ENCODE measurements around the gene AHCYL1. TPM values are rescaled to one million over a fixed set of nuclear protein-coding genes. Genes with fewer than 3 reads are reported as not detected.

Gene AHCYL1
- total and polyA plus RNA-seq, 2 donors (not counting 3 experiments of a cell fraction or from before 2014, with no cell fraction given), result 49.2 to 74.2 TPM

GRCh38 chr1:110035236-110035752 lies 50.7 kb downstream of the AHCYL1 start:
- FAIRE-seq, result peak; percentile 65
- intact Hi-C loops (cut with micrococcal nuclease) (loop anchor here (1.0 to 10.0 kb wide), 2 partner anchors 12 to 940 kb away; partner anchors contain the start of gene TMEM167B), dilution Hi-C loops (cut with MboI; ENCODE audit: extremely low pct_ligation_motif_present, low sequenced_read_pairs) (no loop called here)
- Histone ChIP-seq H4K20me1 (replicated peaks; ENCODE audit: control insufficient read depth, extremely low read depth, insufficient read depth, low read length) (no peaks in the 10 kb centered on the region), H3K4me2 (ENCODE audit: insufficient read depth, low read length) (peak overlapping the region; percentile 88), H3K79me2 (ENCODE audit: control insufficient read depth, insufficient read depth, low read length) (peaks cover 26% of the 10 kb centered on the region), H3K36me3 (ENCODE audit: control insufficient read depth in 2 of 2, extremely low read depth in 1 of 2, insufficient read depth in 2 of 2, low read length in 2 of 2) (peaks cover 9 to 21% of the 10 kb centered on the region in 2 experiments), H3K4me1 (ENCODE audit: control insufficient read depth, extremely low read depth, insufficient read depth, low read length) (peaks cover 9% of the 10 kb centered on the region), H3K9me1 (replicated peaks; ENCODE audit: control insufficient read depth, extremely low read depth, insufficient read depth, low read length) (no peaks in the 10 kb centered on the region), H3K4me3 (replicated peaks in 1 of 3; ENCODE audit: insufficient read depth in 1 of 3, low read depth in 1 of 3, low read length in 3 of 3) (peak overlapping the region; percentile 76 to 90 (median 82)), H2AFZ (ENCODE audit: low read depth, low read length) (peak overlapping the region; percentile 78), H3K9ac (replicated peaks; ENCODE audit: extremely low read depth, insufficient read depth, low read length) (peak overlapping the region; percentile 89), H3K27me3 (ENCODE audit: control insufficient read depth in 2 of 2, insufficient read depth in 2 of 2, low read length in 2 of 2) (no peaks in the 10 kb centered on the region), H3K27ac (ENCODE audit: insufficient read depth, low read depth, low read length) (peak overlapping the region; percentile 61), H3K9me3 (replicated peaks; ENCODE audit: control insufficient read depth, insufficient read depth, low read length) (no peaks in the 10 kb centered on the region)
- TF ChIP-seq POLR2AphosphoS5 (IDR thresholded peaks at IDR 0.05; ENCODE audit: insufficient read depth, low read depth, low read length) (no peak), POLR2A (IDR thresholded peaks at IDR 0.05; ENCODE audit: low read depth, low read length) (no peak), MYC (IDR thresholded peaks at IDR 0.05; ENCODE audit: low read depth, low read length) (no peak), CTCF (IDR thresholded peaks at IDR 0.05; ENCODE audit: extremely low read depth in 1 of 2, insufficient read depth in 1 of 2, low read depth in 1 of 2, low read length in 2 of 2) (no peak), GATA2 (IDR thresholded peaks at IDR 0.05; ENCODE audit: insufficient read depth, insufficient read length, low read depth, low read length) (no peak), JUN (IDR thresholded peaks at IDR 0.05; ENCODE audit: borderline replicate concordance, insufficient read depth, insufficient read length, low read depth) (no peak), FOS (IDR thresholded peaks at IDR 0.05; ENCODE audit: borderline replicate concordance, insufficient read depth, low read length) (no peak), MAX (IDR thresholded peaks at IDR 0.05; ENCODE audit: insufficient read depth, insufficient read length) (no peak), EZH2 (IDR thresholded peaks at IDR 0.05; ENCODE audit: borderline replicate concordance, low read depth, low read length, severe bottlenecking) (no peak)
- POLR2A ChIA-PET, result interaction anchor here (1.0 kb wide), 2 partner anchors 245 to 304 kb away, joined by 3 to 4 read pairs; partner anchors contain the start of gene RBM15
- no peak for DNase-seq (ENCODE audit: low read depth, low spot score)
- CTCF ChIA-PET, result interaction anchor here (0.7 to 2.0 kb wide), 12 partner anchors 10 to 503 kb away, joined by 3 to 12 read pairs (median 6); partner anchors contain the start of gene AHCYL1
- BruUV-seq (replicated peaks), result TSS peak; percentile 37
